ENCODE results near the gene ATP5MC3. TPM values are rescaled to one million over a fixed set of nuclear protein-coding genes. Genes with fewer than 3 reads are reported as not detected.

ATP5MC3 gene
- total RNA-seq, 3 donors from 2014 or later: 324 to 627 (median 480) TPM

DNA sequence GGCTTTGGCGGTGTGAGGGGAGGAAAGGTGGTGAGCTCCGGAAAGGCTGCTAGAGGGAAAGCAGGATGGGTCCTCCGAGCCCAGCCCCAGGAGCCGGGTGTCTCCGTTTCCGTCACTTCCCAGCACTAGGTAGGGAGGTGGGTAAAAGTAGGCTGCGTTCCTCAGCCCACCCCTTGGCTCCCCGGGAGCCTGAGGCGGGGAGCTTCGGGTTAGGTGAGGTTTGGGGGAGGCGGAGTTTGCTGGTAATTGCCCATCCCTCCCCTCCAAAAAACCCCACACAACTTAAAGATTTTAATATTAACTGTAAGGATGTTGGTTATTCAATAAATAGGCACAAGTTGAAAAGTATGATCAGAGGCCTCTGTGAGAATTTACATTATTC lies 13.0 kb downstream of the ATP5MC3 start:
- no peak for TF ChIP-seq CTCF (IDR thresholded peaks at IDR 0.05)
- intact Hi-C loops (cut with DNase I, micrococcal nuclease): no loop called here

GRCh38 chr2:175167792-175168563 lies 13.5 kb downstream of the ATP5MC3 start, which contains the start of gene ATF2:
ATF2 (minus strand) TSS chr2:175168203; CDS start chr2:175136443, 31,760 bp downstream.
- H3K4me1 ChIP-seq (ENCODE audit: low read depth): peaks cover 16% of the 10 kb centered on the region
- TF ChIP-seq CTCF (IDR thresholded peaks at IDR 0.05): no peak
- peaks cover 4% of the 10 kb centered on the region for H3K36me3 ChIP-seq (ENCODE audit: low read depth)
- no peaks in the 10 kb centered on the region for H3K9me3 ChIP-seq
- DNase-seq: peak; percentile 97 to 99 (median 97)
- H3K4me3 ChIP-seq: peak within 1 kb of the TSS; percentile 94
- peak; percentile 97 for ATAC-seq
- intact Hi-C loops (cut with DNase I, micrococcal nuclease): no loop called here

More for the DNA sequence above, 13.0 kb downstream of the ATP5MC3 start:
- no peak for DNase-seq
- H3K9me3 ChIP-seq: no peaks in the 10 kb centered on the region
- no peak for ATAC-seq
- H3K4me3 ChIP-seq: peak overlapping the region; percentile 94
- H3K36me3 ChIP-seq (ENCODE audit: low read depth): peaks cover 4% of the 10 kb centered on the region
- H3K4me1 ChIP-seq (ENCODE audit: low read depth): peaks cover 16% of the 10 kb centered on the region

DNA sequence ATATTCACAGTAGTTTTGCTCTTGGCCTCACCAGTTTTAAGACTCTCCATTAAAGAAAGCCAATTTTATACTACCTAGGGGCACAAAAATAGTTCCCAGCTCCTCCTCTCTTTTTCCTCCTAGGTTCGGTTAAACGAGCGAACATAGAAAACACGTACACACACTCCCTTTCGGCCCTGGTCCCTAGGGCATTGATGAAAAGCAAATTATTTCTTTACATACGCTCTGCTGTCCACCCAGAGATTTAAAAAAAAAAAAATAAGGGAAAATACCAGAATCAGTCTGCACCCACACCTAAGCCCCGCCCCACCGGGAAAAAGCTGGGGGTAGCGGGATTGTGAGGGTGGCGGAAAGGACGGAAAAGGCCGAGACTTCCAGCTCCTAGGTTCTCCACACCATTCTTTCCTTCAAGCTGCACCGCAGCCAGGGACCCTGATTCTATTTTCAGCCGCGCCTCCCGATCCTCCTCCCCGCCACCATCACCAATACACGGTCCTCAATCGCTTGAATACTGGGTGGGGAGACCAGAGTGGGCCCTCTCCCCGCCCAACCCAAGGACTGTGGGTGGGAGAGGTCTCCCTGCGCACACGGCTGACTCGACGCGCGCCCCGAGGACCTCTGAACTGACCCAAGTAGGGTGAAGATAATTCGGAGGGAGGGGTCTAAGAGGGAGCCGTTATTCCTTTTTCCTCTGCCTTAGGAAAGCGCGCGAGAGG lies 14.3 kb downstream of the ATP5MC3 start:
- peaks cover 16% of the 10 kb centered on the region for H3K4me1 ChIP-seq (ENCODE audit: low read depth)
- peak; percentile 5 for ATAC-seq
- peak overlapping the region; percentile 94 for H3K4me3 ChIP-seq
- peaks cover 4% of the 10 kb centered on the region for H3K36me3 ChIP-seq (ENCODE audit: low read depth)
- no peak for TF ChIP-seq CTCF (IDR thresholded peaks at IDR 0.05)
- no peaks in the 10 kb centered on the region for H3K9me3 ChIP-seq
- peak; percentile 41 to 66 (median 63) for DNase-seq
- intact Hi-C loops (cut with DNase I, micrococcal nuclease): no loop called here

DNA sequence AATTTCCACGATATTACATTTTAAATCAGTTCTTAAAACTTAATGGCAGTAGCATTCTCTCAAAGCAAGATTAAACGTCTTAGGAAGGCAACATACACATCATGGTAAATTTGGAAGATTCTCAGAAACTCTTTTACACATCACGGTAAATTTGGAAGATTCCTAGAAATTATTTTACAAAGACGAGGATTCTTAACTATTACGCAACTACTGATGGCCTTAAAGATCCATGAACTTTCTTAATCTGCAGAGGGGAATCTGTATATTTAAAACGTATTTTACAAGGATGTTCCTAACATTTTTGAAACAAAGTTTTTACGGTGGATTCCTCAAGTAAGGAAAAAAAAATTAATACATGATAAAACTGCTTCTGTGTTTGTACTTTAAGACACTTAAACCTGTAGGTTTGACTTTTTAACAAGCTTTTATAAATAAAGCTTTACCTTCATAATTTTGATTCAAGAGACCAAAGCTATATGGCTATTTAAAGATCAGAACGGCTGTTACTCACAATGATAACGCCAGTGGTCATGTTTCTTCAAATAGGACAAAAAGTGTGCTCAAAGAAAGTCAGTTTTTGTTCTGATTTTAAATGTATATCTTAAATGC lies 15.2 kb downstream of the ATP5MC3 start:
- no peak for ATAC-seq
- Histone ChIP-seq H3K36me3 (ENCODE audit: low read depth) (peaks cover 4% of the 10 kb centered on the region), H3K4me1 (ENCODE audit: low read depth) (peaks cover 16% of the 10 kb centered on the region), H3K4me3 (no peak overlapping the region), H3K9me3 (no peaks in the 10 kb centered on the region)
- intact Hi-C loops (cut with DNase I, micrococcal nuclease): no loop called here
- no peak for DNase-seq
- TF ChIP-seq CTCF (IDR thresholded peaks at IDR 0.05): no peak

GRCh38 chr2:175164235-175164634 lies 17.3 kb downstream of the ATP5MC3 start:
- peaks cover 4% of the 10 kb centered on the region for H3K36me3 ChIP-seq (ENCODE audit: low read depth)
- DNase-seq (no peak), ATAC-seq (no peak)
- TF ChIP-seq CTCF (IDR thresholded peaks at IDR 0.05): no peak
- peaks cover 14% of the 10 kb centered on the region for H3K4me1 ChIP-seq (ENCODE audit: low read depth)
- intact Hi-C loops (cut with DNase I, micrococcal nuclease): no loop called here
- H3K9me3 ChIP-seq: no peaks in the 10 kb centered on the region
- no peak overlapping the region for H3K4me3 ChIP-seq
